Neural cell (in vitro differentiated cells): ENCODE measurements around the gene NPLOC4. TPM values are rescaled to one million over a fixed set of nuclear protein-coding genes. Genes with fewer than 3 reads are reported as not detected.

Experiments used
- H2AFZ ChIP-seq: fragments of 200-600, 300-800 bp; sonication (generic), shearing (Covaris generic); 2 replicates; pipeline ENCODE4 v1.6.0; 2014; ENCODE audit warnings: low read depth, mild to moderate bottlenecking, antibody characterized with exemption, low read length, moderate library complexity
- H3F3A ChIP-seq: fragments of 200-600 bp; shearing (Covaris generic); 2 replicates; pipeline ENCODE4 v1.6.1; 2016; ENCODE audit warnings: mild to moderate bottlenecking, moderate library complexity, mixed read lengths, antibody characterized with exemption, low read length; ENCODE audit not compliant: insufficient read depth, poor library complexity, severe bottlenecking
- H3K27ac ChIP-seq: fragments of 200-600, 300-800 bp; sonication (generic), shearing (Covaris generic); 2 replicates; pipeline ENCODE4 v1.5.1; 2014; ENCODE audit warnings: mild to moderate bottlenecking, low read length, moderate library complexity
- H3K27me3 ChIP-seq: fragments of 300-800, 200-600 bp; sonication (generic), shearing (Covaris generic); 2 replicates; pipeline ENCODE4 v1.6.0; 2014; ENCODE audit warnings: mild to moderate bottlenecking, low read depth, low read length, moderate library complexity; ENCODE audit not compliant: insufficient read depth
- H3K36me3 ChIP-seq: fragments of 300-800, 200-600 bp; sonication (generic), shearing (Covaris generic); 2 replicates; pipeline ENCODE4 v1.5.1; 2014; ENCODE audit warnings: mild to moderate bottlenecking, antibody characterized with exemption, low read length, moderate library complexity; ENCODE audit not compliant: insufficient read depth
- H3K4me2 ChIP-seq: fragments of 300-800, 200-600 bp; sonication (generic), shearing (Covaris generic); 2 replicates; pipeline ENCODE4 v1.6.0; 2014; ENCODE audit warnings: mild to moderate bottlenecking, low read length
- H3K4me3 ChIP-seq: fragments of 300-800, 200-600 bp; sonication (generic), shearing (Covaris generic); 2 replicates; pipeline ENCODE4 v1.5.1; 2014; ENCODE audit warnings: mild to moderate bottlenecking, low read length, moderate library complexity
- H3K79me2 ChIP-seq: fragments of 200-600 bp; shearing (Covaris generic); replicated peaks from 2 replicates; pipeline ENCODE4 v1.6.0; 2014; ENCODE audit warnings: mild to moderate bottlenecking, low read length, moderate library complexity; ENCODE audit not compliant: insufficient read depth
- H3K9ac ChIP-seq: fragments of 300-800, 200-600 bp; sonication (generic), shearing (Covaris generic); 2 replicates; pipeline ENCODE4 v1.6.1; 2016; ENCODE audit warnings: mild to moderate bottlenecking, low read length, mixed read lengths
- H3K9me2 ChIP-seq: fragments of 200-600 bp; shearing (Covaris generic); 2 replicates; pipeline ENCODE4 v1.6.1; 2016; ENCODE audit warnings: mild to moderate bottlenecking, low read length, mixed read lengths; ENCODE audit not compliant: insufficient read depth
- H3K9me3 ChIP-seq: fragments of 200-600, 300-800 bp; sonication (generic), shearing (Covaris generic); 2 replicates; pipeline ENCODE4 v1.6.1; 2016; ENCODE audit warnings: mild to moderate bottlenecking, mixed run types, low read length, moderate library complexity, mixed read lengths
- H4K20me1 ChIP-seq: fragments of 200-600 bp; shearing (Covaris generic); 2 replicates; pipeline ENCODE4 v1.6.1; 2016; ENCODE audit warnings: mild to moderate bottlenecking, mixed run types; ENCODE audit not compliant: insufficient read depth
- EP300 ChIP-seq: fragments of 450-650 bp; conservative IDR thresholded peaks from 2 replicates; pipeline ENCODE4 v1.6.1; 2014; ENCODE audit warnings: antibody characterized with exemption, mild to moderate bottlenecking, moderate library complexity; ENCODE audit not compliant: poor library complexity, severe bottlenecking
- EZH2 ChIP-seq: fragments of 200-600, 300-800 bp; shearing (Covaris generic), sonication (generic); IDR thresholded peaks from 2 replicates; pipeline ENCODE4 v1.6.1; 2014; ENCODE audit warnings: antibody characterized with exemption, low read length, borderline replicate concordance, mild to moderate bottlenecking; ENCODE audit not compliant: insufficient read depth, poor library complexity, severe bottlenecking
- MXI1 ChIP-seq: fragments of 450-650 bp; conservative IDR thresholded peaks from 2 replicates; pipeline ENCODE4 v1.6.1; 2014; ENCODE audit warnings: antibody characterized with exemption, mild to moderate bottlenecking; ENCODE audit not compliant: poor library complexity, severe bottlenecking
- POLR2AphosphoS5 ChIP-seq: IDR thresholded peaks from 2 replicates; pipeline ENCODE4 v1.6.1; 2012
- RAD21 ChIP-seq: fragments of 450-650 bp; conservative IDR thresholded peaks from 2 replicates; pipeline ENCODE4 v1.6.1; 2014; ENCODE audit warnings: antibody characterized with exemption, mild to moderate bottlenecking, moderate library complexity
- REST ChIP-seq: IDR thresholded peaks from 2 replicates; pipeline ENCODE4 v1.6.1; 2012; ENCODE audit warnings: borderline replicate concordance
- SMC3 ChIP-seq: fragments of 450-650 bp; conservative IDR thresholded peaks from 2 replicates; pipeline ENCODE4 v1.6.1; 2014; ENCODE audit warnings: antibody characterized with exemption, mild to moderate bottlenecking, moderate library complexity; ENCODE audit not compliant: poor library complexity
- TAF1 ChIP-seq: IDR thresholded peaks from 2 replicates; pipeline ENCODE4 v1.6.1; 2012; ENCODE audit warnings: low read depth
- polyA plus RNA-seq: library from polyadenylated mRNA; depleted of rRNA; stranded (reverse); fragments of >200 nt; gene quantifications from 2 replicates; pipeline ENCODE4 v1.2.3, GENCODE V29; 2014
- TF ChIP-seq, protein P1 (sequence below): fragments of 450-650 bp; IDR thresholded peaks from 2 replicates; pipeline ENCODE4 v1.5.1; 2014; ENCODE audit warnings: antibody characterized with exemption, mild to moderate bottlenecking, moderate library complexity; ENCODE audit not compliant: poor library complexity, severe bottlenecking

The NPLOC4 gene
- polyA plus RNA-seq, 1 donor from 2014 or later, result 32.3 TPM

GRCh38 chr17:81517009-81517338 is 119.9 kb downstream of the NPLOC4 start:
- Histone ChIP-seq H3K4me3 (no peak overlapping the region), H3K27me3 (peaks cover 30% of the 10 kb centered on the region), H3K9ac (no peak overlapping the region), H3K27ac (no peak overlapping the region), H4K20me1 (peaks cover 4% of the 10 kb centered on the region), H3K4me2 (no peak overlapping the region), H2AFZ (no peak overlapping the region), H3K79me2 (peaks cover 47% of the 10 kb centered on the region), H3K9me3 (no peaks in the 10 kb centered on the region), H3F3A (peaks cover 9% of the 10 kb centered on the region), H3K36me3 (no peaks in the 10 kb centered on the region), H3K9me2 (no peaks in the 10 kb centered on the region)
- TF ChIP-seq EP300, result no peak
- TF ChIP-seq EZH2, result no peak
- TF ChIP-seq REST, result no peak
- TF ChIP-seq SMC3, result no peak
- TF ChIP-seq RAD21, result no peak
- TF ChIP-seq, protein P1, sequence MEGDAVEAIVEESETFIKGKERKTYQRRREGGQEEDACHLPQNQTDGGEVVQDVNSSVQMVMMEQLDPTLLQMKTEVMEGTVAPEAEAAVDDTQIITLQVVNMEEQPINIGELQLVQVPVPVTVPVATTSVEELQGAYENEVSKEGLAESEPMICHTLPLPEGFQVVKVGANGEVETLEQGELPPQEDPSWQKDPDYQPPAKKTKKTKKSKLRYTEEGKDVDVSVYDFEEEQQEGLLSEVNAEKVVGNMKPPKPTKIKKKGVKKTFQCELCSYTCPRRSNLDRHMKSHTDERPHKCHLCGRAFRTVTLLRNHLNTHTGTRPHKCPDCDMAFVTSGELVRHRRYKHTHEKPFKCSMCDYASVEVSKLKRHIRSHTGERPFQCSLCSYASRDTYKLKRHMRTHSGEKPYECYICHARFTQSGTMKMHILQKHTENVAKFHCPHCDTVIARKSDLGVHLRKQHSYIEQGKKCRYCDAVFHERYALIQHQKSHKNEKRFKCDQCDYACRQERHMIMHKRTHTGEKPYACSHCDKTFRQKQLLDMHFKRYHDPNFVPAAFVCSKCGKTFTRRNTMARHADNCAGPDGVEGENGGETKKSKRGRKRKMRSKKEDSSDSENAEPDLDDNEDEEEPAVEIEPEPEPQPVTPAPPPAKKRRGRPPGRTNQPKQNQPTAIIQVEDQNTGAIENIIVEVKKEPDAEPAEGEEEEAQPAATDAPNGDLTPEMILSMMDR, result no peak

DNA sequence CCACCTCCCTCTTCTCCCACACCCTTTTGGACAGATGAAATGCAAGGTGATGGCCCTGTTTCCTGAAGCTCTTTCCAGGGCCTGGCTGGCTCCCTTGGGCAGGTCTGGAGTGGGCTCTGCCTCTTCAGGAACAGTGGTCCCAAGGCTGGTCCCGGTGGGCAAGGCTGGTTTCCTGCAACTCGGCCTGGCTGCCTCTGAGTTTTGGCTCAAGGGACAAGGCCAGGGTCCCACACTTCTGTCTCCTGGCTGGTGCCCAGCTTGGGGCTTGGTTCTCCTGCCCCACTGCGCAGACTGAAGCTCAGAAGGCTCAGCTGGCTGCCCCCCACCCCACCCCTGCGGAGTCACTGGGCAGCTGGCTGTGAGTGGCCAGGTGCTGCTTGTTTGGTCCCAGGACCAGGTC is 120.5 kb downstream of the NPLOC4 start:
- H3F3A ChIP-seq, result peaks cover 9% of the 10 kb centered on the region
- no peaks in the 10 kb centered on the region for H3K9me3 ChIP-seq
- no peak overlapping the region for H3K27ac ChIP-seq
- H3K4me3 ChIP-seq, result peak overlapping the region; percentile 92
- H3K4me2 ChIP-seq, result no peak overlapping the region
- H3K79me2 ChIP-seq, result peaks cover 52% of the 10 kb centered on the region
- TF ChIP-seq RAD21 (no peak), MXI1 (no peak), SMC3 (no peak), TAF1 (no peak), REST (no peak), EP300 (no peak), POLR2AphosphoS5 (no peak), EZH2 (no peak)
- TF ChIP-seq, protein P1, result no peak
- H3K9ac ChIP-seq, result no peak overlapping the region
- no peak overlapping the region for H2AFZ ChIP-seq
- H3K27me3 ChIP-seq, result peaks cover 30% of the 10 kb centered on the region
- peaks cover 3% of the 10 kb centered on the region for H3K36me3 ChIP-seq
- peaks cover 10% of the 10 kb centered on the region for H4K20me1 ChIP-seq
- H3K9me2 ChIP-seq, result no peaks in the 10 kb centered on the region
